NCI-H1436 (cell line): Measurements from ENCODE around the gene INS.
"Not testable (repeated sequence)": the region's sequence is repeated elsewhere in the genome, so short reads cannot be mapped to it uniquely, and the experiment has no call there.

Experiments
- DNase-seq: peaks from one replicate; lab custom pipeline; 2025; lab: John Stamatoyannopoulos, UW

Gene INS

DNA sequence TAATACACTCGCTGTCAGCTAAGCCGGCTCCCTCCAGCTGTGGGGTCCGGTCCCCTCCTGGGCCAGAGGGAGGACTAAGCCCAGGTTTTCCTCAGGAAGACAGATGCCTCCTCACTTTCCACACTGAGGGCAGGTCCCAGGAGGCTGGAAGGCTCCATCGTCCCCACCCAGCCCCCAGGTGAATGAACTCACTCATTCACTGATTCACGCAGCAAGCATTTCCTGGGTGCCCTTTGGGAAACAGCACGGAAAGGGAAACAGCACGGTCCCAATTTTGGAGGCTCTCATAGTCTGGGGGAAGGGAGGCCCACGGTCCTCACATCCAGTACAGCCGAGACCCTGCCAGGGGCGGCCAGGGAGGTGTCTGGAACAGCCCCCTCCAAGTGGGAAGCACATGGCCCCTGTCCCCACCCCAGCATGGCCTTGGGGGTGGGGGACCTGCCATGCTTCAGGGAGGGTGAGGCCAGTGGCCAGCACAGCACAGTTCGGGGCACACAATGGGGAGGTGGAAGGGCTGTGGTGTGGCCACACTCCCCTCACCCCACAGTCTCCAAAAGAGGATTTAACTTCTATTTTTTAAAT, 19.9 kb upstream of the INS start:
- DNase-seq: no peak

DNA sequence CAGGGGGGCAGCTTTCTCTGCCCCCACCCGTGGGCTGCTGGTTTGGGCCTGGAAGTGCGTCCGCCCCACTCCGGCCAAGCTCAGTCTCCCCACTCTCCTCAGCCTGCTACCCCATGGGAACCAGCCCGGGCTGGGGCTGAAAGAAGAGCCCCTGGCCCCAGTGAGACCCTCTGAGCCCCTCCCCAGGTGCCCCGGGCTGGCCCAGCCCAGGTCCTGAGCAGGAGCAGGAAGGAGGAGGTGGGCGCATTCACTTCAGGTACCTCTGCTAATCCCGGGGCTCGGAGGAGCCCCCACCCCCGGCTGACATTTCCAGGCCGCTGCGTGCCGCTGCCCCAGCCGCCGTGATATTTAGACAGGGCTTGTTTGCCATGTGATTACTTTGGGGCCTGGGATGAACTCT, 19.3 kb upstream of the INS start:
- no peak for DNase-seq

DNA sequence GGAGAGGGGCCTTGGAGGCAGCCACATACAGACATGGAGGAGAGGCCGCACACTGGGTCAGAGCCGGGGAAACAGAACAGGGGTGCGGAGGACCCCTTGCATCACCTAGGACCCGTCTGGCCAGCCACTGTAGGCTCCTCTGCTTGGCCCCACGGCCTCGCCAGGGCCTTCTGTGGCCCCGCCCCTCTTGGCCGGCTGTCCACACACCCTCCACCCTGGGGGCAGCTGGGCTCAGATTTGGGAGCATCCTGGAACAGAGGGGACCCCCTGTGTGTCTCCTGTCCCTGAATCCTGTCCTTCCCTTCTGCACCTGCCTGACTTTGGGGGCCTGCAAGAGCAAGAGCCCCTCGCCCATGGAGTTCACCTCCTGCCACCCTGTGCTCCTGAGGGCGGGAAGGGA, 18.5 kb upstream of the INS start:
- DNase-seq: no peak

DNA sequence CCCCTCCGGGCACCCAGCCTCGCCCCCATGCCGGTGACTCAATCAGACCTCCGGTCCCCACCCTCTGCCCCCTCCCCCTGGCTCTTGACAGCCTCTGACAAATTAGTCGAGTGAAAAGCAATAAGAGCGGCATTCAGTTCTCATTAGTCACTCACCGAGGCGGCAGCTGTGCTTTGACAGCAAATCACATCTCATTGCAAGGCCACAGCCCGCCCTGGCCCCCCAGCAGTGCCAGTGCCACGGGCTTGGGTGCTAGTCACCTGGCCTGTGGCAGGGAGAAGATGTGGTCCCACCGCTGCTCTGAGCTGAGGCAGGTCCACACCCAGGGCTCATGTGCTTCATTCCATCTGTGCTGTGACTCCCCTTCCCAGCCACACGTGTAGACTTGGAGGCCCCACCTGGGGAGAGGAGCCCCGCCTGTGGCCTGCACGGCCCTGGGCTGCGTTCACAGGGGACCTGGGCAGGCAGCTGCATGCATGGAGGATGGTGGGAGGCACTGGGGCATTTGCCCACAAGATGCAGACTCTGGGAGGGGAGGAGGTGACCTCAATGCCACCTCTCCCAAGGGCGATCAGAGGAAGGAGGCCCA, 18.0 kb upstream of the INS start:
- DNase-seq: peak; percentile 59

DNA sequence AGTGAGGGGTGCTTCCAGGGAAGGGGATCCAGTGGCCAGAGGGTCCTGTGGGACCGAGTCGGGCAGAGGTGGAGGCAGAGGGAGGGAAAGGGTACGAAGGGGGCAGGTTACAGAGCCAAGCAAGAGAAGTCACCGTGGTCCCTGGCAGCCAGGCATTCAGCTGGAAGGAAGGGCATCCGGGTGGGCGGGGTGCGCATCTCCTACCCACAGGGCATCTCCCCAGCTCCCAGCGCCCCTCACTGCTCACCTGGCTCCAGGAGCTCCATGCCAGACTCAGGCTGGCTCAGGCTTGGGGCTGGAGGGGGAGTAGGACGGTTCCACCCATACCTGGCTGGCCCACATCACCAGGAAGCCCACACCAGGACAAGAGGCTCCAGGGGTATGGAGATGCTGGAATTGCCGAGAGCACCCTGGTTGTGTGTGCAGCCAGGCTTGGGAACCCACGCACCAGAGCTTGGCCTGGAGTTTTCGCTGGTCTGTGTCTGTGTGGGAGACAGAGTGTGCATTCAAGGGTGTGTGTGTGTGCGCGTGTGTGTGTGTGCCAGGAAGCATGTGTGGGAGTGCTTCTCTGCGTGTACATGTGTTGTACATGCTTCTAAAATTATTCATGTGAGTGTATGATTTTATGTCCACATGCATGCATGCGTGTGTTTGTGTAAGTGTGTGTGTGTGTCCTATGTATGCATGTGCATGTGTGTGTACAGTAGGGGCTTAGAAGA, 17.2 kb upstream of the INS start:
- DNase-seq: not testable (repeated sequence)

DNA sequence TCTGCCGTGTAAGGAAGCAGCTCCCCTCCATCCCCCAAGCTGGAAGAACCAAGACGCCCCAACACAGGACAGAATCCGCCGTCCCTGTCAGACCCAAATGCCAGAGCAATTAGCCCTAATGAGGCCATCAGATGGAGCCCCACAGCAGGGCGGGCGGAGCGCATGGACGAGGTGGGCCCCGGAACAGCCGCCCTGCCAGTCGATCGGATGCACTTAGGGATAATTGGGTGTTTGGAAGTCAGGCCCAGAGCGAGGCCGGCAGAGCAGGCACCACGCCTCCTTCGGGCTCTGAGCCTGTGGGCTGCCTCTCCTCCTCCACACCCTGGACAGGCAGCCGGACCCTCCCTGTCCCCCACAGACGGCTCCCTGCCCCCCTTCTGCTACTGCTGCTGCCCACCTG, 16.1 kb upstream of the INS start:
- no peak for DNase-seq

DNA sequence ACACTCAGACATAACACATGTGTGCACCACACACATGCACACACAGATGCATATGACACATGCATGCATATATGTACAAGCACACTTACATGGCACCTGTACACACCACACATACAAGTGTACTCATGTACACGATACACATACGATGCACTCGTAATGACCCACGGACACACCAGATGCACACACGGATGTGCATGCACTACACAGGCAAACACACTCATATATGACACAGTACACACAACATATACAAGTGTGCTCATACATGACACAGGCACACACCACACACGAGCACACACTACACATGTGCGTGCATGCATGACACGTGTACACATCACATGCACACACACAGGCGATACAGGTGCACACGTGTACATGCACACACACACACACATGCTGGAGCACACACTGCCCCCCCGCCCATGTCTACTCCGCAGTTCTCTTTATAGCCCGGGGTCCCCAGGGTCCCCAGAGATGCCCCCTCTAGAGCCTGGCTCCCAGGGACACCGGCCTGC, 15.4 kb upstream of the INS start:
- DNase-seq: no peak

DNA sequence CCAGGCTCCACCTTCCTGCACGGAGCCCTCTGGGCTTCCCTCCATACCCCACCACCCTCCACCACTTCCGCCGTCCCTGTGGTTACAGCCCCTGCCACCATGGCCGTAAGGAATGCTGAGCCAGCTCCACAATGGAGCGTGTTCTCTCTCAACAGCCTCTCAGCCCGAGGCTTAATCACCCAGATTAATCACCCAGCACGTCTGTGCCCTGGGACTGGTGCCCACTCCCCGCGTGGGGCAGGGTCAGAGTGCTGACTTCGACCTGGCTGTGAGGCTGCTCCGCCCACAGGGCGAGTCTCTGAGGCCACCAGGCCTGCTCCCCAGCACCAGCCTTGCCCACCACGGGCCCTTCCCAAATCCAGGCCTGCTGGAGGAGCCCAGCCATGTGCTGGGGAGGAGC, 14.7 kb upstream of the INS start:
- DNase-seq: no peak

DNA sequence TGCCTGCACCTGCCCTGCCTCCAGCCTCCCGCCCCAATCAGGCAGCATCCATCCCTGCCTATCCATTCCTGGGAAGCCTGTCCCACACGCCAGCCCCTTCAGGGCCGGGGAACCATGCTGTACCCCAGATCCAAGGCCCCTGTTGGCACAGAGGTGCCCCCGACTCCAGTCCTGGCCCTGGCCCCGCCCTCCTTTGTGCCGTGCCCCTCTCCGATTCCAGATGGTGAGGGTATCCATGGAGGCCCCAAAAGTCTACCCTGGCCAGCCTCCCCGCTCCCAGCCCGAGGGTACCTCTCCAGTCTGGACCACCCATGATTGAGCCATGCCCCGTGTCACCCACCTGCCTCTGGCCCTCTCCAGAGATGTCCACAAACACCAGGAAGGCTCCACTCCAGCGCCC, 13.4 kb upstream of the INS start:
- no peak for DNase-seq

DNA sequence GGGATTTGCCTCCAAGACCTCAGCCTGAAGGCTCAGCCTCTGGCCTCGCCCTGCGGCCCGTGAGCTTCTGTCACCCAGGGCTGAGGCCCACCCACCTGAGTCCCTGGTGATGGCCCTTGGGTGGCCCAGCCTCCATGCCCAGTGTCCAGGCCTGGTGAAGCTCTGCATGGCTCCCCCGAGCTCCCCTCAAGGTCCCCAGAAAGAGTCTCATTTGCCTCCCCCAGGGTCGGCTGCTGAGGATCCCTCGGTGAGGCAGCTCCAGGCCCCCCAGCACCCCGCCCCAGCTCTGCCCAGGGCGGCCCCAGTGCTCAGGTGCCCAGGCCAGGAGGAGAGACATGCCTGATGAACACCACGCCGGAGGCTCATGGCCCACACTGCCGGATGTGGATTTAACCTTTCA, 12.8 kb upstream of the INS start:
- DNase-seq: no peak

DNA sequence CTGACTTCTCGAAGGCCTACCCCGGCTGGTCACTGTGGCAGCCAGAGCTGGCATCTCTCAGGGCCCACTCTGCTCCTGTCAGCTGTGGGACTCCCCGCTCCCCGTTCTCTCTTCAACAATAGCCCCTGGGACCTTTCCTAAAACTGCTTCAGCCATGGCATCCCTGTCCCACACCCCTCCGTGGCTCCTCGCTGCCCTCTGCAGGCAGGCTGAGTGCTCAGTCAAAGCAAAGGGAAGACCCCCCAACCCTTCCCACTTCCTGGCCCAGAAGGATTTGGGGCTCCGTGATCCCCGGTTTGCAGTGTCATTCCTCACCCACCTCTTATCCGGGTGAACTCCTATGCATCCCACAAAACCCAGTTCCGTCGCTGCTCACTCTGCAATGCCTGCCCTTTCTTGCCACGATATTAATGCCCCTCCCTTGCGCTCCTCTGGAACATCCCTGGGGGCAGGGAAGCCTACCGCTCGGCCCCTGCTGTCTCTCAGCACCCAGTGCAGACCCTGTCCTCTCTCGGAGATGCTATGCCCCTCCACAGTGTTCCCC, 12.2 kb upstream of the INS start:
- no peak for DNase-seq

DNA sequence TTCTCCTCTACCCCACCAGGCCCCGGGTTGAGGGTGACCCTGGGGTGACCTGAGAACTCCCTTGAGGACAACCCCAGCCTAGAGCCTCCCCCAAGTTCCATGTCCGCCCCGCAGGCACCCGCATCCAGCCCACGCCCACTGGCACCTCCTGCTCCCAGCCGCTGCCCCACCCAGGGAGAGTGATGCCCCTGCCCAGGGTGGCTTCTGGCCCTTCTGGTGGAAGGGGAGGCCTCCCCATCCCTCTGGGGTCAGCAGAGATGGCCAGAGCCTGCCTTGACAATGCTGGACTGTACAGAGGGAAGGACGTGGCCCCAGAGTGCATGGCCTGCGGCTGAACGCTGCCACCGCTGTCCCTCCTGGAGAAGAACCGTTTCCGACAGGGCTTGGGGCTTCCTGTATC, 11.7 kb upstream of the INS start:
- no peak for DNase-seq

DNA sequence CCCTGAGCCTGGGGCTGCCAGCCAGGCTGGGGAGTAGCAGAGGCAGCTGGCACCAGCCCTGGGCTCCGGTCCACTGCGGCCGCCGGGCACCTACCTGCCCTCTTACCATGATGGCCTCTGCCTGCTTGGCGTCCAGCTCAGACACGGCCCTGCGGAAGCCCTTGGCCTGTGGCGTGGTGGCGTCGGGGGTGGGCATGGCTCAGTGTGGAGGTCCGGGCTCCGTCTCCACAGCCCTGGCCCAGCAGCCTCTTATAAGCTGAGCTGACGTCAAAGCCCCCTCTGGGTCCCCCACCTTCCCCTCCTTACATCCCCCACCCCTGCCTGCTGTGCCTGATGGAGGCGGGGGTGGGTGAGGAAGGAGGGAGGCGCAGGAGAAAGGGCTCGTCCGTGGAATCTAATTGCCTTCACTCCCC, 10.6 kb upstream of the INS start, which contains the start of gene TH:
TH (minus strand) TSS at position 225 of the 413 bp plus-strand sequence; CDS start at position 196, 29 bp downstream.
- DNase-seq: no peak

DNA sequence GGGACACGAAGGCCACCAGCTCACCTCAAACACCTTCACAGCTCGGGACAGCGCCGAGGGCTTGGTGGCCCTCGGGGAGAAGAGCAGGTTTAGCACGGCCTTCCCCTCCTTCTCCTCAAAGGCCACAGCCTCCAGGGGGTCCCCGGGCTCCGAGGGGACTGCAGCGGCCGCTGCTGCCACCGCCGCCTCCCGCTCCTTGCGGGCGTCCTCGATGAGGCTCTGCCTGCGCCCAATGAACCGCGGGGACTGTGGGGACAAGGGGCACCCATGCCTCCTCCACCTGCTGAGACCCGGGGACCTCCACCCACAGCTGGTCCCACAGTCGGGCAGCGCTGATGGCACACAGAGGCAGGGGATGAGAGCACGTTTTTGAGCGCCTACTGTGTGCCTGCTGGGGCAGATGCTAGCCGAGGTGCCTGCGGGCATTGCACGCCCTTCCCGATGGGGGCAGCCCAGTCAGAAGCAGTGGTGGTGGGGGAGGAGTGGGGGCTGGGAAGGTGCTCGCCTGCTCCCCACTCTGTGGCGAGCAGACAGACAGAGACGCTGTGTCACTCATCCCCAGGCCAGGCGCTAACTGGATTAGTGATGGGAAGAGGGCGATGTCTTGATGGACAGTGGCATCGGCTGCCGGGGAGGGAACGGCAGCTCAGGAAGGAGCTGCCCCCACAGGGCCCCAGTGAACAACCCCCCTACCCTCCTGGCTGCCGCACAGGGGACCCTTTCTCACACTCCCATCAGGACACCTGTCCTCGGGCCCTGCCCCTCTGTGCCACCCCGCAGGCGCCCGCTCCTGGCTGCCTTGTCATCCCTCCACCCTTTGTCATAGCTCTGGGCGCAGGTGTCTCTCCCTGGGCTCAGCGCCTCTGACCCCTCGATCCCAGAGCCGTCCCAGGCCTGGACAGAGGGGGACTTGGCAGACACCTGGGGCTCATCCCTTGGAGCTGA, 8.9 kb upstream of the INS start:
- DNase-seq: no peak

DNA sequence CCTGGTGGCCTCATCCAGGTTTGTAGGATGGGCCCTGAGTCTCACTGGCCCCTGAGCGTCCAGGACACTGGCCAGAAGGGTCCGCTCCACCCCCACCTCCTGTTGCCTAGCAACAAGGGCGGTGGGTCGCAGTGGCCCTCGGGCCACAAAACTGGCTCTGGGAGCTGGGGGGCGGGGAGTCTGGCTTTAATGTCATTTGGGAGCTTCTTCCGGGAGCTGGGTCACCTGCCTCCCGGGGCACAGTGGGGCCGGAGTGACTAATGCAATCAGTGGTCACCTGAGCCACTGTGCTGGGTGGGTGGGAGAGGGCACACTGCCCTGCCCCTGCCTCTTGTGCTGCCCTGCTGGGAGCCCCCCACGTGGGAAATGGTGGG, 8.0 kb upstream of the INS start:
- DNase-seq: no peak

DNA sequence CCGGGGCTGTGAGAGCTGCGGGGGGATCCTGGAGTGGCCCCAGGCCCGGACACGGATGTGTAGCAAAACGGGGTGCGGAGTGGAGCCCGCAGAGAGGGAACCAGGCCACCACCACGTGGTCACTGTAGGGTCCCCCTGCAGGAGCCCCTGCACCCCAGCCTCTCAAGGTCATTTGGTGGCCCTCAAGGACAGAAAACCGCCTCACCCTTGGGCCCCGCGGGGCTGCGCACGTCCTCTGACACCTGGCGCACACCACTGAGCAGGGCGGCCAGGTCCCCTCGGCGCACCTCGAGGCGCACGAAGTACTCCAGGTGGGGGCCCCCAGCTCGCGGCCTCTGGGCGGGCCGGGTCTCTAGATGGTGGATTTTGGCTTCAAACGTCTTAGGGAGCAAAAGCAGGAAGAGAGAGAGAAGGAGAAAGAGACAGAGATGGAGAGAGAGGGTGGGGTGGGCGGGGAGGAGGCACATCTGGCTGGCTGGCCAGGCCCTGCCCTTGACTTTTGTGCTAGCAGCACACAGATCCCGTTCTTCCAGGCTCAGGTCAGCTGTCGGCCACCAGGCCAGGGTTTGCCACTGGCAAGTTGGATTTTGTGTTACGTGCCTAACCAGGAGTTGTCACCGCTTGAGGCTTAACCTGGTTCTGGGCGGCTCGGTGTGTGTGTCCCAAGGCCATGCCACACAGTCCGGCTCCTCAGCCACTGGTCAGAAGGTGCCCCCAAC, 7.4 kb upstream of the INS start:
- DNase-seq: no peak

DNA sequence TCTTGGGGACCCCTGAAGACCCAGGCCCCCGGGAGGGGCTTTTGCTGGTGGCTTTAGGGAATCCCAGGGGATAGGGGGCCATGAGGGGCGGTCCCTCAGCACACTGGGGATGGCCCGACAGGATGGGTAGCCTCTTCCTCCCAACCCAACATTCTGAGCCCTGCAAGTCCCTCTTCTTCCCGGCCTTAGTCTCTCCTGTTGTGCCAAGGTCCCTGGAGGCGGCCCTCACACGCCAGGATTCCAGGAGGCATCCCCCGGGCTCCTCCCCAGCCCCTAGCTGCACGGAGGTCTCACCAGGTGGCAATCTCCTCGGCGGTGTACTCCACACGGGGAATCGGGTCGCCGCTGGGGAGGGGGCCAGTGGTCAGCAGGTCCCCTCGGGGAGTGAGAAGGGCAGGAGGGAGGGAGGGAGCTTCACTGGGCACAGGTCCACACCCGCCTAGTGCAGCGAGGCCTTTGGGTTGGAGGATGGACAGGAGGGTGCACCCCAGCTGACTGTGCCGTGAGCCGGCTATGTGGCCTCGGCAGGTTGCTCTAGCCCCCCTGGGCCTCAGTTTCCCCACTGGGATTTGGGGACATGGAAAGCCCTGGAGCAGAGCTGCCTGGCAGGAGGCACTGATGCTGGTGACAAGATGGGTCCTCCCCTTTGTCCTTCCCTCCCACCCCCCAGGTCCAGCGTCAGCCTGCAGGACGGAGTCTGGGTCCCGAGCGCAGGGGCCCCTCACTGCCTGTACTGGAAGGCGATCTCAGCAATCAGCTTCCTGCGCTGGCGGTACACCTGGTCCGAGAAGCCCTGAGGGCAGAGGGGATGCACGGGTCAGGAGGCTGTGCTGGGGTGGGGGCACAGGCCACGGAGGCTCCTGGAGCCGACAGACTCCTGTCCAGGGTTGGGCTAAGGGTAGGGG, 6.4 kb upstream of the INS start:
- DNase-seq: no peak

DNA sequence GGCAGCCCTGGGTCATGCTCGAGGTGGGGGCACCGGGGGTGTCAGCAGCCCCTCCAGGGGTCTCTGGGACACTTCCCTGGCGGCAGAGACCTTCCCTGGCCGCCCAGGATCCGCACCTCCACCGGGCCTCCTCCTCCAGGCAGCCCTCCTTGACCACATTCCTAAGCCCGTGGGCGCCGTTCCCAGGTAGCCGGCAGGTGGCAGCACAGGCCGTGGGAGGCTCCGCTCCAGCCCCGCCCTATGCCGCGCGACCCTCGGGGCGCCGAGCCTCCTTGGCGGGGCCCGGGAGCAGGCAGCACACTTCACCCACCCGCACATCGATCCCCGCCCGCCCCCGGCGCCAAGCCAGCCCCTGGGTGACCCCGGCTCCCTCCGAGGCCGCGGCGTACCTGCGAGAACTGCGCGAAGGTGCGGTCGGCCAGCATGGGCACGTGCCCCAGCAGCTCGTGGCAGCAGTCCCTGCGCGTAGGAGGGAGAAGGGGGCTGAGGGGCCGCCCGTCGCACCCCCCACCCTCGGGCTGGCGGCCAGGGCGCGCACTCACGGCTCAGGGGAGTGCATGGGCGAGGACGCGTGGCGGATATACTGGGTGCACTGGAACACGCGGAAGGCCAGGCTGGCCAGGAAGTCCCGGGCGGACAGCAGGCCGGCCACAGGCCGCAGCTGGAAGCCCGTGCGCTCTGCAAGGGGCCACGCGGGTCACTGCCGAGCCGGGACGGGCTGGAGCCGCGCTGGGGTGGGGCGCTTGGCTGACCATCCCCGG, 5.3 kb upstream of the INS start:
- DNase-seq: no peak

DNA sequence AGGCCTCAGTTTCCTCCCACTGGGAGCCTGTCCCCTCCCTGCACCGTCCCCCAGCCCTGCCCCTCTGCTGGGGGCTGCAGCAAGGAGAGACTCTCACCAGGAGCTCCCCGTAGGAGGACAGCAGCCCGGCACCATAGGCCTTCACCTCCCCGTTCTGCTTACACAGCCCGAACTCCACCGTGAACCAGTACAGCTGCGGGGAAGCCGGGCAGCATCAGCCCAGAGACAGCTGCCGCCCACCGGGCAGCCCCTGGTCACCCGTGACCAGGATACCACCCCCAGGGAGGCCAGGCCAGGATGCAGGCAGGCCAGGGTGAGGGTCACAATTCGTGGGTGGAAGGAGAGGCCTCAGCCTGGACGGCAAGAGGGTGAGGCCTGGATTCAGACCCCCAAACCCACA, 4.6 kb upstream of the INS start:
- no peak for DNase-seq
